Esophagus squamous epithelium (tissue), 5 donors: ENCODE measurements around the gene HMCES. TPM values are rescaled to one million over a fixed set of nuclear protein-coding genes. Genes with fewer than 3 reads are reported as not detected.
"Not testable (repeated sequence)": the region's sequence is repeated elsewhere in the genome, so short reads cannot be mapped to it uniquely, and the experiment has no call there.

ENCODE experiments used
- DNase-seq: peaks from one replicate; lab custom pipeline; 2025; lab: John Stamatoyannopoulos, UW
- H3K27ac ChIP-seq, 4 donors: fragments of 200-600 bp; sonication (generic); one replicate each; pipeline ENCODE4 v1.5.1; 2016 to 2019; ENCODE audit warnings: mild to moderate bottlenecking in 1 of 4
- H3K27me3 ChIP-seq, 4 donors: fragments of 200-600 bp; sonication (generic); 1 replicate in 3 of 4; 2 replicates in 1 of 4; pipeline versions ENCODE4 v1.5.1 to v1.6.0; 2017 to 2021; ENCODE audit warnings: antibody characterized with exemption in 1 of 4
- H3K36me3 ChIP-seq, 3 donors: fragments of 200-600 bp; sonication (generic); one replicate each; pipeline ENCODE4 v1.5.1; 2016 to 2019
- H3K4me1 ChIP-seq, 3 donors: fragments of 200-600 bp; sonication (generic); one replicate each; pipeline ENCODE4 v1.5.1; 2017 to 2019
- H3K4me3 ChIP-seq, 4 donors: fragments of 200-600 bp; sonication (generic); 1 replicate in 3 of 4; 2 replicates in 1 of 4; pipeline ENCODE4 v1.5.1; 2016 to 2019; ENCODE audit warnings: mild to moderate bottlenecking in 2 of 4, moderate library complexity in 1 of 4
- H3K9me3 ChIP-seq, 3 donors: fragments of 200-600 bp; sonication (generic); one replicate each; pipeline ENCODE4 v1.5.1; 2016 to 2019
- POLR2A ChIP-seq, 4 donors: fragments of 450-650 bp; IDR thresholded peaks; one replicate each; pipeline ENCODE4 v1.6.1; 2017; ENCODE audit warnings: antibody characterized with exemption in 4 of 4, mild to moderate bottlenecking in 4 of 4, moderate library complexity in 3 of 4
- WGBS, 2 donors: methylation state at CpG; one replicate each; pipeline ENCODE4 v1.1.5; 2018; 5-methylcytosine and 5-hydroxymethylcytosine counted together
- intact Hi-C: fragments of 100-400 bp; cut with DNase I; formaldehyde crosslinking; loops from one replicate; pipeline ENCODE4 v1.15.0; 2022
- total RNA-seq, 4 donors: library from RNA; depleted of rRNA; stranded (reverse); fragments of >200 nt; gene quantifications; one replicate each; pipeline ENCODE4 v1.1.0, GENCODE V29; 2016
- TF ChIP-seq, protein P1 (sequence below), 6 experiments: fragments of 450-650 bp in 4 of 6; fragments of 200-600 bp in 2 of 6; sonication (generic) in 2 of 6; IDR thresholded peaks; one replicate each; pipeline ENCODE4 v1.5.1; 2016 to 2019; ENCODE audit warnings: antibody characterized with exemption in 6 of 6, mild to moderate bottlenecking in 4 of 6, moderate library complexity in 4 of 6
- donor health status: DM: yes; HTN: yes; CAD: no.

The HMCES gene
- total RNA-seq, 4 donors from 2014 or later: 24.2 to 32.7 (median 29.7) TPM

GRCh38 chr3:129240436-129240835 is 38.2 kb upstream of the HMCES start:
- H3K4me1 ChIP-seq: peaks cover 16 to 34% (median 17%) of the 10 kb centered on the region in 3 donors
- TF ChIP-seq, protein P1, sequence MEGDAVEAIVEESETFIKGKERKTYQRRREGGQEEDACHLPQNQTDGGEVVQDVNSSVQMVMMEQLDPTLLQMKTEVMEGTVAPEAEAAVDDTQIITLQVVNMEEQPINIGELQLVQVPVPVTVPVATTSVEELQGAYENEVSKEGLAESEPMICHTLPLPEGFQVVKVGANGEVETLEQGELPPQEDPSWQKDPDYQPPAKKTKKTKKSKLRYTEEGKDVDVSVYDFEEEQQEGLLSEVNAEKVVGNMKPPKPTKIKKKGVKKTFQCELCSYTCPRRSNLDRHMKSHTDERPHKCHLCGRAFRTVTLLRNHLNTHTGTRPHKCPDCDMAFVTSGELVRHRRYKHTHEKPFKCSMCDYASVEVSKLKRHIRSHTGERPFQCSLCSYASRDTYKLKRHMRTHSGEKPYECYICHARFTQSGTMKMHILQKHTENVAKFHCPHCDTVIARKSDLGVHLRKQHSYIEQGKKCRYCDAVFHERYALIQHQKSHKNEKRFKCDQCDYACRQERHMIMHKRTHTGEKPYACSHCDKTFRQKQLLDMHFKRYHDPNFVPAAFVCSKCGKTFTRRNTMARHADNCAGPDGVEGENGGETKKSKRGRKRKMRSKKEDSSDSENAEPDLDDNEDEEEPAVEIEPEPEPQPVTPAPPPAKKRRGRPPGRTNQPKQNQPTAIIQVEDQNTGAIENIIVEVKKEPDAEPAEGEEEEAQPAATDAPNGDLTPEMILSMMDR (IDR thresholded peaks at IDR 0.05): no peak
- no peak for TF ChIP-seq POLR2A (IDR thresholded peaks at IDR 0.05)
- no peaks in the 10 kb centered on the region for H3K9me3 ChIP-seq
- intact Hi-C loops: loop anchor here (10.0 kb wide), 1 partner anchor 266 kb away; no protein-coding TSS in a partner anchor
- WGBS, 2 donors: 6 to 23% methylated on average over 2 of the region's 3 CpGs
- H3K36me3 ChIP-seq: no peaks in the 10 kb centered on the region
- H3K27ac ChIP-seq: peak overlapping the region; percentile 39 to 83 (median 62)
- no peak overlapping the region for H3K4me3 ChIP-seq
- no peak for DNase-seq
- no peaks in the 10 kb centered on the region for H3K27me3 ChIP-seq

GRCh38 chr3:129245141-129245540 is 33.5 kb upstream of the HMCES start:
- Histone ChIP-seq H3K27ac (peak overlapping the region; percentile 10 to 61 (median 40)), H3K4me1 (peaks cover 12 to 39% (median 24%) of the 10 kb centered on the region in 3 donors), H3K4me3 (no peak overlapping the region), H3K27me3 (no peaks in the 10 kb centered on the region), H3K36me3 (no peaks in the 10 kb centered on the region), H3K9me3 (no peaks in the 10 kb centered on the region)
- intact Hi-C loops: loop anchor here (10.0 kb wide), 1 partner anchor 270 kb away; no protein-coding TSS in a partner anchor
- WGBS, 2 donors: 64 to 67% methylated on average over 5 of the region's 5 CpGs
- no peak for DNase-seq
- TF ChIP-seq POLR2A (IDR thresholded peaks at IDR 0.05): no peak
- TF ChIP-seq, protein P1 (IDR thresholded peaks at IDR 0.05): no peak

DNA sequence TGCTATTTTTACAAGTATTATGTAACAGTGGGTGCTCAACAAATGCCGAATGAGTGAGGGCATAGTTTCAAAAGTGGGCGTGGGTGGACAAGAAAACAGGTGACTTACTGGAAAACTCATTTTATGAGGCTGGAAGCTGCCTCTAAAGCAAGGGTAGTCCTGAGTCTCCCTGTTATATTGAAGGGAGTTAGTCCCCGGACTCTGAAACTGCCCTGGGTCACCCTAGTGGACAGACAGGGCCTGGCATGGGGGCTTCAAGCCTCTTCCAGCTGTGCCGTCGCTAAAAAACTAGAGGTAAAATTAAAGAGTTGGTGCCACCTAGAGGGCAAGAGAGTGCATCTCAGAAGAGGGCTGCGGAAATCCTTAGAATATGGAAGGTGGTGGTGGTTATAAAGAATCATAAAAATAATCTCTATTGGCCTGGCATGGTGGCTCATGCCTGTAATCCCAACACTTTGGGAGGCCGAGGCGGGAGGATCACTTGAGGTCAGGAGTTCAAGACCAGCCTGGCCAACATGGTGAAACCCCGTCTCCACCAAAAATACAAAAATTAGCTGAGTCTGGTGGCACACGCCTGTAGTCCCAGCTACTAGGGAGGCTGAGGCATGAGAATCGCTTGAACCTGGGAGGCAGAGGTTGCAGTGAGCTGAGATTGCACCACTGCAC is 32.9 kb upstream of the HMCES start:
- 16 to 17% methylated on average over 11 of the region's 11 CpGs for WGBS, 2 donors
- intact Hi-C loops: loop anchor here (10.0 kb wide), 1 partner anchor 271 kb away; no protein-coding TSS in a partner anchor
- TF ChIP-seq, protein P1 (IDR thresholded peaks at IDR 0.05): peak; percentile 84 to 96 (median 90)

DNA sequence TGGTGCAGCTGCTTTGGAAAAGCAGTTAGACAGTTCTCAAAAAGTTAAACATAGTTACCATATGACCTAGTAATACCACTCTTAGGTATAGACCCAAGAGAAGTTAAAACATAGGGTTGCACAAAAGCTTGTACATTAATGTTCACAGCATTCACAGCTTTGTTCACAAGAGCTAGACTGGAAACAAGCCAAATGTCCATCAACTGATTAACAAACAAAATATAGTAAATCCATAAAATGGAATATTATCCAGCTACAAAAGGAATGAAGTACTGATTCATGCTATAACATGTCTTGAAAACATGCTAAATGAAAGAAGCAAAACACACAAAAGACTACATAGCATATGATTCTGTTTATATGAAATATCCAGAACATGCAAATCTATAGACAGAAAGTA is 32.0 kb upstream of the HMCES start:
- no peak overlapping the region for H3K27ac ChIP-seq
- no peak for TF ChIP-seq POLR2A (IDR thresholded peaks at IDR 0.05)
- TF ChIP-seq, protein P1 (IDR thresholded peaks at IDR 0.05): no peak
- H3K27me3 ChIP-seq: no peaks in the 10 kb centered on the region
- H3K4me1 ChIP-seq: peaks cover 13 to 45% (median 30%) of the 10 kb centered on the region in 3 donors
- peaks cover 0 to 5% (median 0%) of the 10 kb centered on the region in 3 donors for H3K36me3 ChIP-seq
- intact Hi-C loops: loop anchor here (10.0 kb wide), 1 partner anchor 272 kb away; no protein-coding TSS in a partner anchor
- no peaks in the 10 kb centered on the region for H3K9me3 ChIP-seq
- DNase-seq: no peak
- H3K4me3 ChIP-seq: no peak overlapping the region

More for the DNA sequence above, 32.9 kb upstream of the HMCES start:
- DNase-seq: peak; percentile 19
- not testable (repeated sequence) for H3K27me3 ChIP-seq, H3K36me3 ChIP-seq, H3K9me3 ChIP-seq
- Histone ChIP-seq H3K4me1 (peaks cover 13 to 39% (median 25%) of the 10 kb centered on the region in 3 donors), H3K27ac (peak overlapping the region; percentile 10 to 61 (median 40)), H3K4me3 (peak overlapping the region in 2 of 4 donors; percentile 4 to 11)

GRCh38 chr3:129248286-129248979 is 30.2 kb upstream of the HMCES start:
- Histone ChIP-seq H3K27me3 (no peaks in the 10 kb centered on the region), H3K27ac (peak overlapping the region; percentile 90 to 93 (median 92)), H3K4me3 (peak overlapping the region; percentile 85 to 100 (median 90)), H3K4me1 (peaks cover 13 to 53% (median 31%) of the 10 kb centered on the region in 3 donors), H3K9me3 (no peaks in the 10 kb centered on the region), H3K36me3 (peaks cover 0 to 23% (median 18%) of the 10 kb centered on the region in 3 donors)
- 39 to 47% methylated on average over 21 of the region's 21 CpGs for WGBS, 2 donors
- DNase-seq: no peak
- intact Hi-C loops: loop anchor here (10.0 kb wide), 1 partner anchor 274 kb away; no protein-coding TSS in a partner anchor
- TF ChIP-seq POLR2A (IDR thresholded peaks at IDR 0.05): no peak
- TF ChIP-seq, protein P1 (IDR thresholded peaks at IDR 0.05): no peak
